Endometrium (tissue), 2 donors: ENCODE data around the gene GRK4.
"Not testable (repeated sequence)": the region's sequence is repeated elsewhere in the genome, so short reads cannot be mapped to it uniquely, and the experiment has no call there.

Experiments
- FAIRE-seq: peaks from 2 replicates; lab custom pipeline; 2012; peaks lifted over from hg19 to GRCh38; lab: Jason Lieb, UNC
- donor health status: control.
- donor health status: control.

The GRK4 gene

DNA sequence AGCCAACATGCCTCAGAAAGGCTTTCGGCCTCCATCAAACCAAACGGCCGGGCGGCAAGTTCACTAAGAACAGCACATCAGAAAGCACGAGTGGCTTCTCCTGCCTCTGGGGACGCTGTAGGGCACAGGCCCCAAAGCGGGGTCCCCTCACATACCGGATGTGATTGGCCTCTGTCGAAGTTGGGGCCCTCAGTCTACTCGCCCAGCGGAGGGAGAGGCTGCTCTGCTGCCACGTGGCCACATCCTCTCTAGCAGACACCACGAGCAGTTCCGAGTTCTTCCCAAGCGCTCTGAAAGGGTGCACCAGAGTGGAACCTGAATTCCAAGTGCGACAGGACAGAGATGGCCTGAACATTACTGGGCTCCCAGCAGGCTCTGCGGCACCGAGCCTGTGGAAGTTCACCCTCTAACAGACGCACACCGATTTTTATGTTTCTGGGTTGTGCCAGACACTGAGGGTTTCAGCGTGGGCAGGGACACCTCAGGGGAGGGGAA lies 21.3 kb upstream of the GRK4 start:
- FAIRE-seq = no peak

- FAIRE-seq = no peak
These were observed 20.6 kb upstream of the GRK4 start for GRCh38 chr4:2942532-2943363.

GRCh38 chr4:2943364-2944090 lies 19.8 kb upstream of the GRK4 start:
- no peak for FAIRE-seq

- FAIRE-seq = no peak
These were observed 19.3 kb upstream of the GRK4 start for GRCh38 chr4:2944091-2944482.

GRCh38 chr4:2944586-2945526 lies 18.5 kb upstream of the GRK4 start:
- no peak for FAIRE-seq

GRCh38 chr4:2945619-2946604 lies 17.5 kb upstream of the GRK4 start:
- not testable (repeated sequence) for FAIRE-seq

- no peak for FAIRE-seq
These were observed 16.4 kb upstream of the GRK4 start for GRCh38 chr4:2946812-2947600.

DNA sequence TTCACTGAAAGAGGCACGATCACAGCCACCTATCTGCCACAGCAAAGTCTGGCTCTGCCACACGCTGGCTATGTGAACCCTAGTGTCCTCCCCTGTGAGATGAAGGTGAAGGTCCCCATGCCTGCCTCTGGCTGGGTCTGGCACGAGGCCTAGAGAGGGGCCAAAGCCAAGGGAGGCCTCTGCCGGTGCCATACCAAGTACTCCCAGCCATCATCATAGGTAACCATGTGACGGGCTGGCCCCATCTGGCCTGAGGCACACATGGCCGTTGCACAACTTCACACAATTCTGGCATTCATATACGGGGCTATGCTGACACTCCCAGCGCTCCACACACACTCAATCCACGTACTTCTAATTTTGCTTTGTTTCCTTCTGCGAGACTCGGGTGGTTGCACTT lies 15.4 kb upstream of the GRK4 start:
- FAIRE-seq = no peak

DNA sequence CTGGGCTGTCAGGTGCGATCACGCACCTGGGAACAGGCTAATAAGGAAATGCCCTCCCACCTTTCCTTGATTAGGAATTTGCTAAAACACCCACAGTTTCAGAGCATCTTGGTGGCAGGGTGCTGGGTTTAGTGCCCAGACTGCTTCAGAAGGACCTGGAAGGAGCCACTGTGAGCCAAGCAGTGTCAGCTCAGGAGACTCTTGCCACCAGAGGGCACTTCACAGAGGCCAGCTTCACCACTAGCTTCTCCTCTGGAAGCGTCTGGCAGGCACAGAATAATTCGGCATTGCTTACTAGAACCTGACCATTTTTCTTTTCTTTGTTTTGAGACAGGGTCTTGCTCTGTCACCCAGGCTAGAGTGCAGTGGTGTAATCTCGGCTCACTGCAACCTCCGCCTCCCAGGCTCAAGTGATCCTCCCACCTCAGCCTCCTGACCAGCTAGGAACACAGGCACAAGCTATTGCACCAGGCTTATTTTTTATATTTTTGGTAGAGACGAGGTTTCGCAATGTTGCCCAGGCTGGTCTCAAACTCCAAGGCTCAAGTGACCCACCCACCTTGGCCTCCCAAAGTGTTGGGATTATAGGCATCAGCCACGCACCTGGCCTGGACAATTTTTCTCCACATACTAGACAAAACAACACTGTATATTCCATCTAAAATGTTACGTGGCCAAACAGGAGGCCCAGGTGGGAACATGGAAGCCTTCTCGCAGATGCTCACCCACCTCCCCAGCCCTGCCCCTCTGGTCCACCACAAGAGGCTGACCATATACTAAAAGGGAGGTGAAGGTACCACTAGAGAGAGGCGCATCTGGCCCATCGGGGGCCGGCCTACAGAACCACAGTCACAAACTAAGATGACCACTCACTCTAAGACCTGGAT lies 14.2 kb upstream of the GRK4 start:
- FAIRE-seq = no peak

GRCh38 chr4:2949782-2950125 lies 13.6 kb upstream of the GRK4 start:
- FAIRE-seq = no peak

- FAIRE-seq = no peak
These were observed 13.0 kb upstream of the GRK4 start for GRCh38 chr4:2950221-2950989.

GRCh38 chr4:2953496-2953895 lies 9.9 kb upstream of the GRK4 start:
- no peak for FAIRE-seq

DNA sequence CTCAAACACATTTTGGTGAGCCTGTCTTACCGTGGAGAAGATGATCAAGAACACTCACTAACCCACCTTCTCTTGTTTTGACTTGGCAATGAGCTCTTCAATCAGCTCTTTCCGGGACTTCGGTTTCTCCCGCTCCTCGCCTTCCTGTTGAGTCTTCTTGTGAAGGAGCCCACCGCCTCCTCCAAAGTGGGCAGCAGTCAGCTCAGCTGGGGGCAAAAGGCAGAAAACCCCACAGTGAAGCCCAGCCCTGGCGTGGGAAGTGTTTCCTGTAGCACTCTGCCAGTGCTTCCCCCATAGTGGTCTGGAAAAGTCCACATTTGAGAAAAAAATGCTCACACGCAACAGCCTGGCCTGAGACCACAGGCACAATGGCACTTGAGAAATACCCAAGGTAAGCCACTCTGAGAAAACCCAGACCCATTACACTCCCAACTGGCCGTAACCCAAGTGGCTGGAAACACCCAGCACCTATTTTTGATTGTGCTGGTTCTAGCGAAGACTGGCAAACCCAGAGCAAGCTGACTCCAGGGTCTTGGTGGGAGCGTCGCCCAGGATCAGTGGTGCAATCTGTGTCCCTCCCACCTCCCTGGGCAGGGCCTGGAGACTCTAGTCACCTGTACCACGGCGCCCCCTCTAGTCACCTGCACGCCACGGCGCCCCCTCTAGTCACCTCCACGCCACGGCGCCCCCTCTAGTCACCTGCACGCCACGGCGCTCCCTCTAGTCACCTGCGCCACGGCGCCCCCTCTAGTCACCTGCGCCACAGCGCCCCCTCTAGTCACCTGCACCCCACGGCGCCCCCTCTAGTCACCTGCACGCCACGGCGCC lies 8.8 kb upstream of the GRK4 start:
- FAIRE-seq = no peak

DNA sequence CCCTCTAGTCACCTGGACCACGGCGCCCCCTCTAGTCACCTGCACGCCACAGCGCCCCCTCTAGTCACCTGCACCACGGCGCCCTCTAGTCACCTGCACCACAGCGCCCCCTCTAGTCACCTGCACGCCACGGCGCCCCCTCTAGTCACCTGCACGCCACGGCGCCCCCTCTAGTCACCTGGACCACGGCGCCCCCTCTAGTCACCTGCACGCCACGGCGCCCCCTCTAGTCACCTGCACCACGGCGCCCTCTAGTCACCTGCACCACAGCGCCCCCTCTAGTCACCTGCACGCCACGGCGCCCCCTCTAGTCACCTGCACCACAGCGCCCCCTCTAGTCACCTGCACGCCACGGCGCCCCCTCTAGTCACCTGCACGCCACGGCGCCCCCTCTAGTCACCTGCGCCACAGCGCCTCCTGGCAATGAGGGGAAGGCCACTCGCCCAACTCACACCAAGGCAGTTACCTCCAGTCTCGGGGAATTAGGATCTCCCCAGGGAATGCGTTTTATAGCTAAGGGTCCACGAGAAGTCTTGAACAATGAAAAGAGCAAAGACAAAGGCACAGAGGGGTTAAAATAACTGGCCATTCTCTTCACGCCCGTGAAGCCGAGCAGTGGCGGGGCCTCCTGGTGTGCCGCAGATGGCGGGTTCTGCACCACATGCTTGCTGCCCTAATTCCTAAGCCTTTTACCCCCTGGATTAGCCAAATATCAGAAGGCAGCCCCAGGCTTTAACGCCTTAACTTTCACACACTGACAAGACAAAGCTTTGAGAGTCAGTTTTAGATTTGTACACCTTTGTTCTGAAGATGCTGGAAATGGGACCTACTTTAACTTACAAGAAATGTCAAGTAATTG lies 8.0 kb upstream of the GRK4 start:
- FAIRE-seq = not testable (repeated sequence)

DNA sequence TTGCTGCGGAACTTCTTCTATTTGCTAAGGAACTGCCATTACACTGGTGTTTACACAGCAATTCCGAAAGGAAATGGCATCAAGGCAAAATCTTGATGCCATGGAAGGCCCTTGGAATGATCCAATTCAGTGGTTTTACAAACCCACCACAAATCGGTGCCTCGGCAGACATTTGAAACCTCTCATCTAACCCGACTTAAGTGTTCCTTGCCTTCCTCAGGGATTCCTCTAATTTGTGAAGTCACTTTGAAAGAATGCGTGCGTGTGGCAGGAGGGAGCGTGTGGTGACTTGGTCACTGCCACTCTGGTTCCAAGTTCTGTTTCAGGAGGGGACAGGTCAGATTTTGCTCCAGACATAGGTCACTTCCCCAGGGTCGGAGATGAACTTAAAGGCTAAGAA lies 4.9 kb upstream of the GRK4 start:
- no peak for FAIRE-seq

DNA sequence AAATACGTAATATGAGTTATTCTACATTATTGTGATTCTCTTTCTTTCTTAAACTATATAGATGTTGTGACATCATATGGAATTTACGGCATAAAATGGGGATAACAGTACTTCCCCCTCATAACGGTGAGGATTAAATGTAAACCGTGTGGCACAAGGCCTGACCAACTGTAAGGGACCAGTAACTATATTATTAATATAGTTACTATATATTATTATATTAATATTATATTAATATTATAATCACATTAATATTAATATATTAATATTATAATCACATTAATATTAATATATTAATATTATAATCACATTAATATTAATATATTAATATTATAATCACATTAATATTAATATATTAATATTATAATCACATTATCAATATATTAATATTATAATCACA lies 2.9 kb upstream of the GRK4 start:
- peak; percentile 100 for FAIRE-seq

GRCh38 chr4:2961421-2961810 lies 2.0 kb upstream of the GRK4 start:
- FAIRE-seq = no peak
